ENCODE results near the gene RHOV. TPM values are rescaled to one million over a fixed set of nuclear protein-coding genes. Genes with fewer than 3 reads are reported as not detected.

RHOV gene
- total and polyA plus RNA-seq, 2 of the 4 experiments (the other 2 are of a cell fraction): 0.10 TPM; not detected in 1

DNA sequence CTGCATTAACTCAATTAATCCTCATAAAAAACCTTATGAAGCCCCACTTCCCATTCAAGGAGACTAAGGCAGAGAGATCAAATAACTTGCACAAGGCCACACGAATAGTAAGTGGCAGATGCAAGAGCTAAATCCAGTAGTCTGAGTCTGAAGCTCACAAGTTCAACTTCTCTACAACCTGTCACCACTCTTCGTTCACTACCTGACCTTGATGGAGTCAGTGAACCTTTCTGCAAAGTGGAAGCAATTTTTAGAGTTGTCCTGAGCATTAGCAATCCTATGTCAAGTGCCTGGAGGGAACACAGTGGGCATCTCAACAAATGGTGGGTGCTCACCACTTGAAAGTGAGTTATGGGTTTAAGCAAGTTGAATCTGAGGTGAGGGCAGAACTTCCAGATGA is 32.3 kb downstream of the RHOV start:
- Histone ChIP-seq H4K8ac (ENCODE audit: low read depth in 2 of 2, low read length in 2 of 2) (no peak overlapping the region), H3K9me1 (ENCODE audit: insufficient read depth, low read length) (no peaks in the 10 kb centered on the region), H3K9ac (ENCODE audit: low read depth, low read length) (no peak overlapping the region), H4K20me1 (ENCODE audit: insufficient read depth, low read length) (peaks cover 5% of the 10 kb centered on the region; the same call in 1 of the 2 replicates), H3K4me1 (ENCODE audit: control insufficient read depth, insufficient read depth, low read length) (peaks cover 5% of the 10 kb centered on the region), H2AFZ (replicated peaks; ENCODE audit: low read length, poor library complexity) (no peak overlapping the region), H2AK5ac (ENCODE audit: low read depth, low read length) (no peak overlapping the region), H3K4me3 (ENCODE audit: insufficient read depth, low read depth, low read length) (no peak overlapping the region), H3K4ac (ENCODE audit: low read depth, low read length) (no peak overlapping the region), H4K5ac (ENCODE audit: low read depth, low read length) (no peak overlapping the region), H4K91ac (ENCODE audit: insufficient read depth, low read depth, low read length) (no peak overlapping the region), H2BK15ac (ENCODE audit: low read depth, low read length) (no peak overlapping the region), H3K36me3 (ENCODE audit: control insufficient read depth, insufficient read depth, low read length) (no peaks in the 10 kb centered on the region), H3K27ac (ENCODE audit: insufficient read depth, low read length) (no peak overlapping the region), H3K23ac (ENCODE audit: low read depth, low read length) (no peak overlapping the region), H3K4me2 (ENCODE audit: low read depth, low read length) (no peak overlapping the region), H2AK9ac (replicated peaks; ENCODE audit: low read depth, low read length, poor library complexity) (no peak overlapping the region), H2BK120ac (ENCODE audit: low read depth, low read length) (no peak overlapping the region), H3K79me1 (ENCODE audit: low read depth in 1 of 2, low read length in 2 of 2) (no peaks in the 10 kb centered on the region), H3K9me3 (ENCODE audit: control insufficient read depth, insufficient read depth, low read length) (no peaks in the 10 kb centered on the region), H2BK20ac (ENCODE audit: low read depth, low read length) (no peak overlapping the region), H2BK5ac (ENCODE audit: low read depth, low read length, poor library complexity, severe bottlenecking) (no peak overlapping the region), H3K56ac (ENCODE audit: extremely low read depth, insufficient read depth, low read length) (no peak overlapping the region), H3K18ac (ENCODE audit: low read depth, low read length) (no peak overlapping the region), H3K14ac (replicated peaks; ENCODE audit: low read depth, low read length) (no peak overlapping the region), H3K27me3 (ENCODE audit: control insufficient read depth, insufficient read depth, low read length) (peaks cover 38% of the 10 kb centered on the region)
- in situ Hi-C loops (cut with MboI; ENCODE audit: low sequenced_read_pairs): no loop called here
- ChIA-PET POLR2A (ENCODE audit: unreplicated experiment) (no interaction called here), CTCF (interaction anchor here (1.2 kb wide), 1 partner anchor 17 kb away, joined by 3 read pairs; no protein-coding TSS in a partner anchor)
- dilution Hi-C loops (cut with HindIII; ENCODE audit: low sequenced_read_pairs, unreplicated experiment): no loop called here
- no peak for DNase-seq
- TF ChIP-seq NFE2L2 (IDR thresholded peaks at IDR 0.05; ENCODE audit: low read depth, low read length): no peak
- TF ChIP-seq, protein P1, sequence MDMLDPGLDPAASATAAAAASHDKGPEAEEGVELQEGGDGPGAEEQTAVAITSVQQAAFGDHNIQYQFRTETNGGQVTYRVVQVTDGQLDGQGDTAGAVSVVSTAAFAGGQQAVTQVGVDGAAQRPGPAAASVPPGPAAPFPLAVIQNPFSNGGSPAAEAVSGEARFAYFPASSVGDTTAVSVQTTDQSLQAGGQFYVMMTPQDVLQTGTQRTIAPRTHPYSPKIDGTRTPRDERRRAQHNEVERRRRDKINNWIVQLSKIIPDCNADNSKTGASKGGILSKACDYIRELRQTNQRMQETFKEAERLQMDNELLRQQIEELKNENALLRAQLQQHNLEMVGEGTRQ (IDR thresholded peaks at IDR 0.05; ENCODE audit: low read depth, low read length): no peak
- WGBS, 2 experiments (ENCODE audit: extremely low coverage in 2 of 2, insufficient read length in 1 of 2): no CpG with 5 or more reads among the region's 2 CpGs
- no TSS peak for BruUV-seq (replicated peaks)
- intact Hi-C loops (cut with micrococcal nuclease): no loop called here
- no peak for ATAC-seq (ENCODE audit: low read depth)

All from IMR-90 (cell line).